HEK293 (cell line): ENCODE results near the gene NPPB.

ENCODE experiments used
- CTCF ChIA-PET: fragments of 350-600 bp; formaldehyde crosslinking; extraction: SDS; loops from one replicate; lab custom pipeline; 2021; ENCODE audit warnings: antibody characterized with exemption; lab: Yijun Ruan, JAX
- POLR2A ChIA-PET: fragments of 300-600 bp; formaldehyde crosslinking; extraction: SDS; loops from one replicate; lab custom pipeline; 2020; ENCODE audit warnings: antibody characterized with exemption, inconsistent platforms; lab: Yijun Ruan, JAX
- H3K27ac ChIP-seq: fragments of 200-500 bp; sonication (Bioruptor generic); 2 replicates; pipeline ENCODE4 v1.5.1; 2014; ENCODE audit warnings: low read depth, low read length, control low read depth, inconsistent platforms; ENCODE audit errors: extremely low read depth
- H3K36me3 ChIP-seq, 2 experiments: fragments of 200-500 bp in 1 of 2; sonication (Bioruptor generic) in 1 of 2; 1 replicate in 1 of 2; 2 replicates in 1 of 2; pipeline ENCODE4 v1.5.1; 2014 to 2017; ENCODE audit warnings: inconsistent platforms in 2 of 2, low read length in 2 of 2; ENCODE audit not compliant: control insufficient read depth in 2 of 2, insufficient read depth in 1 of 2
- H3K4me1 ChIP-seq: fragments of 200-500 bp; sonication (Bioruptor generic); 2 replicates; pipeline ENCODE4 v1.5.1; 2014; ENCODE audit warnings: mild to moderate bottlenecking, low read length, inconsistent platforms; ENCODE audit not compliant: control insufficient read depth, insufficient read depth
- H3K4me3 ChIP-seq: 2 replicates; pipeline ENCODE4 v1.5.1; 2011; ENCODE audit warnings: low read depth, mild to moderate bottlenecking, control low read depth, low read length, moderate library complexity
- H3K9me3 ChIP-seq: fragments of 200-500 bp; sonication (Bioruptor generic); 2 replicates; pipeline ENCODE4 v1.5.1; 2014; ENCODE audit warnings: low read depth, low read length, inconsistent platforms; ENCODE audit not compliant: control insufficient read depth, insufficient read depth
- SCRT2 ChIP-seq: fragments of 450-650 bp; formaldehyde crosslinking; IDR thresholded peaks from 2 replicates; pipeline ENCODE4 v1.5.1; 2016; ENCODE audit warnings: missing biosample characterization, missing genetic modification characterization
- SETDB1 ChIP-seq: IDR thresholded peaks from one replicate; pipeline ENCODE4 v1.6.1; 2017; ENCODE audit warnings: mild to moderate bottlenecking, low read length, moderate library complexity, mixed read lengths; ENCODE audit not compliant: insufficient read length
- TSHZ1 ChIP-seq: fragments of 450-650 bp; formaldehyde crosslinking; IDR thresholded peaks from 2 replicates; pipeline ENCODE4 v1.5.1; 2016; ENCODE audit warnings: missing biosample characterization, missing genetic modification characterization, borderline replicate concordance
- ZBTB17 ChIP-seq: fragments of 450-650 bp; formaldehyde crosslinking; IDR thresholded peaks from 2 replicates; pipeline ENCODE4 v1.5.1; 2016; ENCODE audit warnings: missing biosample characterization, missing genetic modification characterization
- ZNF146 ChIP-seq: fragments of 450-650 bp; formaldehyde crosslinking; IDR thresholded peaks from 2 replicates; pipeline ENCODE4 v1.5.1; 2016; ENCODE audit warnings: missing biosample characterization, missing genetic modification characterization
- ZNF157 ChIP-seq: fragments of 450-650 bp; formaldehyde crosslinking; IDR thresholded peaks from 2 replicates; pipeline ENCODE4 v1.5.1; 2016; ENCODE audit warnings: missing biosample characterization, missing genetic modification characterization
- ZNF37A ChIP-seq: fragments of 450-650 bp; IDR thresholded peaks from 2 replicates; pipeline ENCODE4 v1.5.1; 2018; ENCODE audit warnings: missing biosample characterization, missing genetic modification characterization
- ZNF514 ChIP-seq: fragments of 450-650 bp; formaldehyde crosslinking; IDR thresholded peaks from 2 replicates; pipeline ENCODE4 v1.5.1; 2016; ENCODE audit warnings: missing biosample characterization, missing genetic modification characterization
- ZNF768 ChIP-seq: fragments of 450-650 bp; formaldehyde crosslinking; IDR thresholded peaks from 2 replicates; pipeline ENCODE4 v1.5.1; 2018; ENCODE audit warnings: missing biosample characterization, mild to moderate bottlenecking, missing genetic modification characterization
- ZSCAN4 ChIP-seq: fragments of 450-650 bp; formaldehyde crosslinking; IDR thresholded peaks from 2 replicates; pipeline ENCODE4 v1.5.1; 2017; ENCODE audit warnings: missing biosample characterization, missing genetic modification characterization
- TF ChIP-seq, protein P1 (sequence below): fragments of 450-650 bp; formaldehyde crosslinking; IDR thresholded peaks from 2 replicates; pipeline ENCODE4 v1.5.1; 2016; ENCODE audit warnings: missing biosample characterization, missing genetic modification characterization

Gene NPPB

DNA sequence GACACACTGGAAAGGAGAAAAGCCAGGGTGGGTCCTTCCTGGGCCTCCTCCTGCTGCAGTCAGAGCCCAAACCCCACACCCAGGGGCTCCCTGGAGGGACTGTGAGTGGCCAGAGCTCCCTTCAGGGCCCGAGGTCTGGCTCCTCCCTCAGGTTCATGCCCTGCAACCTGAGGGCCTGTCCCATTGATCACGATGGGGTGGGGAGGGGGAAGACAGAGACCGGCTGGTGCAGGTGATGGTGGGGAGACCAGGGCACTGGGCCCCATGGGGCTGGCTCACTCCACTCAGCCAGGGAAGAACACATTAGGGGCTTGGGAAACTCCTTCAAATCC, 30.1 kb upstream of the NPPB start (continued):
- TF ChIP-seq TSHZ1 (tag by site-specific recombination) (no peak), ZSCAN4 (tag by site-specific recombination) (no peak)
- TF ChIP-seq, all 188 proteins: peak for 0

GRCh38 chr1:11888206-11888876, 29.6 kb upstream of the NPPB start:
- no peaks in the 10 kb centered on the region for H3K4me1 ChIP-seq
- H3K9me3 ChIP-seq = no peaks in the 10 kb centered on the region
- CTCF ChIA-PET = interaction anchor here (0.5 to 0.6 kb wide), 2 partner anchors 84 to 206 kb away, joined by 3 to 4 read pairs; no protein-coding TSS in a partner anchor
- no peaks in the 10 kb centered on the region for H3K36me3 ChIP-seq
- H3K27ac ChIP-seq = no peak overlapping the region
- no peak overlapping the region for H3K4me3 ChIP-seq
- POLR2A ChIA-PET = interaction anchor here (0.6 kb wide), 1 partner anchor 32 kb away, joined by 3 read pairs; no protein-coding TSS in a partner anchor
- TF ChIP-seq ZNF768 (tag by site-specific recombination) = peak; percentile 62
- TF ChIP-seq, protein P1, sequence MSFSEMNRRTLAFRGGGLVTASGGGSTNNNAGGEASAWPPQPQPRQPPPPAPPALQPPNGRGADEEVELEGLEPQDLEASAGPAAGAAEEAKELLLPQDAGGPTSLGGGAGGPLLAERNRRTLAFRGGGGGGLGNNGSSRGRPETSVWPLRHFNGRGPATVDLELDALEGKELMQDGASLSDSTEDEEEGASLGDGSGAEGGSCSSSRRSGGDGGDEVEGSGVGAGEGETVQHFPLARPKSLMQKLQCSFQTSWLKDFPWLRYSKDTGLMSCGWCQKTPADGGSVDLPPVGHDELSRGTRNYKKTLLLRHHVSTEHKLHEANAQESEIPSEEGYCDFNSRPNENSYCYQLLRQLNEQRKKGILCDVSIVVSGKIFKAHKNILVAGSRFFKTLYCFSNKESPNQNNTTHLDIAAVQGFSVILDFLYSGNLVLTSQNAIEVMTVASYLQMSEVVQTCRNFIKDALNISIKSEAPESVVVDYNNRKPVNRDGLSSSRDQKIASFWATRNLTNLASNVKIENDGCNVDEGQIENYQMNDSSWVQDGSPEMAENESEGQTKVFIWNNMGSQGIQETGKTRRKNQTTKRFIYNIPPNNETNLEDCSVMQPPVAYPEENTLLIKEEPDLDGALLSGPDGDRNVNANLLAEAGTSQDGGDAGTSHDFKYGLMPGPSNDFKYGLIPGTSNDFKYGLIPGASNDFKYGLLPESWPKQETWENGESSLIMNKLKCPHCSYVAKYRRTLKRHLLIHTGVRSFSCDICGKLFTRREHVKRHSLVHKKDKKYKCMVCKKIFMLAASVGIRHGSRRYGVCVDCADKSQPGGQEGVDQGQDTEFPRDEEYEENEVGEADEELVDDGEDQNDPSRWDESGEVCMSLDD (tag by site-specific recombination) = no peak
- TF ChIP-seq, all 188 proteins: peak for 1

- ChIA-PET CTCF (interaction anchor here (0.6 to 1.6 kb wide), 5 partner anchors 8 to 30 kb away, joined by 3 to 4 read pairs (median 3); no protein-coding TSS in a partner anchor), POLR2A (interaction anchor here (0.6 kb wide), 1 partner anchor 32 kb away, joined by 3 read pairs; no protein-coding TSS in a partner anchor)
- Histone ChIP-seq H3K4me3 (no peak overlapping the region), H3K4me1 (no peaks in the 10 kb centered on the region), H3K36me3 (no peaks in the 10 kb centered on the region), H3K9me3 (no peaks in the 10 kb centered on the region), H3K27ac (no peak overlapping the region)
- TF ChIP-seq ZNF146 (tag by site-specific recombination) (no peak), ZBTB17 (no peak), SCRT2 (tag by site-specific recombination) (peak; percentile 50; the same call in 1 of the 2 replicates)
These were observed 28.9 kb upstream of the NPPB start for GRCh38 chr1:11887666-11888007.

GRCh38 chr1:11886986-11887665, 28.4 kb upstream of the NPPB start:
- no peak for TF ChIP-seq SETDB1
- no peak for TF ChIP-seq ZNF514 (tag by site-specific recombination)
- no peak for TF ChIP-seq ZNF157 (tag by site-specific recombination)
- TF ChIP-seq ZNF37A (tag by site-specific recombination) = no peak
- H3K9me3 ChIP-seq = no peaks in the 10 kb centered on the region
- ChIA-PET CTCF (interaction anchor here (0.6 to 1.6 kb wide), 5 partner anchors 9 to 30 kb away, joined by 3 to 4 read pairs (median 3); no protein-coding TSS in a partner anchor), POLR2A (no interaction called here)
- no peak overlapping the region for H3K4me3 ChIP-seq
- H3K36me3 ChIP-seq = no peaks in the 10 kb centered on the region
- no peak overlapping the region for H3K27ac ChIP-seq
- H3K4me1 ChIP-seq = no peaks in the 10 kb centered on the region
